Stimulated activated CD4-positive, alpha-beta T cell treated with anti-CD3 and anti-CD28 coated beads, Interleukin-12 subunit alpha, Interleukin-12 subunit beta, amount 100 ng/mL, for 4 hours (primary cell): ENCODE results near the gene SSBP2.

Source experiments
- DNase-seq: peaks from one replicate; pipeline ENCODE4 v3.0.0-alpha.2; 2020

The SSBP2 gene

GRCh38 chr5:81751009-81751835, at the start of gene SSBP2:
Gene SSBP2, minus strand, starts transcription at chr5:81751097. Its CDS starts 55 bp downstream, at chr5:81751042.
- DNase-seq = peak; percentile 98

DNA sequence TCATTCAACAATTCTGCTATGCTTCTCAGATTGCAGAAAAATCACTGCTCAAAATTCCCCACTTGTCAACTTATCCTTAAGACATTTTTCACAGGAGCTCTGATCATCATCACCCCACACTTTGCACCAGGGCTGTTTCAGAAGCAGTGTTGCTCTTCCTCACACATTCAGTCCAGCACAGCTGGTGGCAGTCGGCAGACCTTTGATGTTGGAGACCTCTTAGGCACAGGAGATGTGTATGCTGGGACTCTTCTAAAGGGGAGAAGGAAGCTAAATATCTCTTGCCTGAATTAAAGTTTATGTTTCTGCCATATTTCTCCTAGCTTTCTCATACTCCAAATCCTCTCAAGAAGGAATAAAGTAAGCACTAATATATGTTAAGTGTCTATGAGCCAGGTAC, 44.8 kb upstream of the SSBP2 start:
- no peak for DNase-seq

GRCh38 chr5:81794226-81794625, 43.3 kb upstream of the SSBP2 start:
- DNase-seq = no peak

DNA sequence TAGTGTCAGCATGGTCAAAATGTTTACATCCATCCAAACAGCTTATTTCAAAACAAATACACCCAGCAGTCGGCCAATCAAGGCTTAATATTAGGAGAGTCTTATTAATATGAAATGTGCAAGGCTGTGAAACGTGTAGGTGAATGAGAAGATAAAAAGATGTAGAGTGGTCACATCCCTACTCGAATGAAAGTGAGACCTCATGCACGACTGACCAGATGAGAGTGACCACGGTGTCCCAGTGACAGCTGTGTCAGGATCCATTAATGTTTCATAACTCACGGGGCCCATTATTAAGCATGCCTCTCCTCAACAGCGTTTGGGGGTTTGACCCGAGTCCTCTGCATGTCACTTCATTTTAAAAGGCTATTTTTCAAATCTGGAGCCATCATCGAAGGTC, 39.4 kb upstream of the SSBP2 start:
- no peak for DNase-seq

GRCh38 chr5:81789033-81789432, 38.1 kb upstream of the SSBP2 start:
- DNase-seq = no peak

- DNase-seq = no peak
Measured at GRCh38 chr5:81788329-81788728, 37.4 kb upstream of the SSBP2 start.

DNA sequence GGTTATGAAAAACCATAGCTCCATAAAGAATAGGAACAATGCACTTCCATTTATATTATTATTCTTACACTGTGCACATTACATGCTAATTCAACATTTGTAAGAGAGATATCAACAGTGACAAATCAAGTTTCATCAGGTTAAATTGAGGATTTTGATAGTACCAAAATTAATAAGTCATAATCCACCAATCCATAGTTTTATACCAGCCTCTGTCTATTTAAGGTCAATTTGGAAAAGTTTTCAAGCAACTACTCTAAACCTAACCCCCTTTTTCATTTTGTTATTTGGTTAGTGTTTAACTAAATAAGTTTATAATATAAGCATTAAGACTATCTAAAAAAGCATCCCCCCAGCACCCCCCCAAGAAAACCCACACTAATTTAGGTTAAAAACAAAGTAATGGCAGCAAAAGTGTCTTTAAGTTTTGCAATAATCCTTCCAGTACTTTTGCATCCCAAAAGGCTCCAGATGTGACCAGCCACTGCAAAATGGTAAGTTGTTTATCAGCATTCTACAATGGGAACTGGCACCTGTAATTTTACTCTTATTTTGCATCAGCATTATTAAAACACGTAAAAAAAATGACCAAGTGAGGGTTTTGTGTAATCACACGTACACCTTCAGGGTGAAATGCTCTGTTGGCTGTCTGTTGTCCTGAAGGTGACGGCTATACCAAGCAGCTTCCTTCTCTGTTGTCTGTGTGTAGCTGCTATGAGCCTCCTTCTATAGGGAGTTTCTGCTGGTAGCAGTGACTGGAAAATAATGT, 36.8 kb upstream of the SSBP2 start:
- DNase-seq = no peak

DNA sequence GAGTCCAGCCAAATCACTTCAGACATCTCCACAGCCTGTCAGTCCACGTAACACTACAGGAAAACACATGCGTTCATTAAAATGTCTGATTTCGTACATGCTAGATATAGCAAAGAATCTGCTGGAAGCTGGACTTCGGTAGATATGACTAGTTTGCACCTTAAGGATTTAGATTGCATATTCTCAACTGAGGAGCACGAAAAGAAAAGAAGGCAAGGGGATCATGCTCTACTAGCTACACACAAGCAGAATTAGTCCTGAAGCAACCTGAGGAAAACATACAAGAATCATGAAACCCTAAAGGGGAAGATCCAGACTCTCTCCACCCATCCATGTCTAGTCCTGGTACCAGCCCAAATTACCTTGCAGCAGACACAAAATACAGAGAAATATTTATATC, 36.1 kb upstream of the SSBP2 start:
- no peak for DNase-seq

GRCh38 chr5:81786496-81786895, 35.6 kb upstream of the SSBP2 start:
- no peak for DNase-seq

GRCh38 chr5:81785322-81785721, 34.4 kb upstream of the SSBP2 start:
- DNase-seq = no peak

GRCh38 chr5:81783401-81783800, 32.5 kb upstream of the SSBP2 start:
- DNase-seq = no peak

- no peak for DNase-seq
Measured at GRCh38 chr5:81782811-81783210, 31.9 kb upstream of the SSBP2 start.

GRCh38 chr5:81779916-81780266, 29.0 kb upstream of the SSBP2 start:
- DNase-seq = no peak

GRCh38 chr5:81779125-81779915, 28.4 kb upstream of the SSBP2 start:
- DNase-seq = peak; percentile 6

- no peak for DNase-seq
Measured at GRCh38 chr5:81778642-81779041, 27.7 kb upstream of the SSBP2 start.

DNA sequence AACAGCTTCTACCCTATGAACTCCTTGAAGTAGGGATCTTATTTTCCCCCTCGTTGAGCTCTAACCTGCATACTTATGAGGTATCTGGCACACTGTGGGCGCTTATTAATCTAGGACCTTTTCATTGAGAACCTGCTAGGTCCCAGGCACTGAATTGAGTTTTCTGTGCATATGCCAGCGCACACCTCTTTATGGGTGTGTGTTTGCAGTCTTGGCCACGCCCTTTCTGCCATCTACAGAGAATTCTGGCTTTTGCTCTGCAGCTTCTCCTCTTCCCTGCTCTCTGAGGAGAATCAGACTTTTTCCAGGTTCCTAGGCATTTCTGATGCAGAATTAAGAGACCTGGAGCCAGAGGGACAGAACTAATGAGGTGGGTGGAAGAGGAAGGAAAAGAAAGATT, 25.4 kb upstream of the SSBP2 start:
- DNase-seq = no peak

DNA sequence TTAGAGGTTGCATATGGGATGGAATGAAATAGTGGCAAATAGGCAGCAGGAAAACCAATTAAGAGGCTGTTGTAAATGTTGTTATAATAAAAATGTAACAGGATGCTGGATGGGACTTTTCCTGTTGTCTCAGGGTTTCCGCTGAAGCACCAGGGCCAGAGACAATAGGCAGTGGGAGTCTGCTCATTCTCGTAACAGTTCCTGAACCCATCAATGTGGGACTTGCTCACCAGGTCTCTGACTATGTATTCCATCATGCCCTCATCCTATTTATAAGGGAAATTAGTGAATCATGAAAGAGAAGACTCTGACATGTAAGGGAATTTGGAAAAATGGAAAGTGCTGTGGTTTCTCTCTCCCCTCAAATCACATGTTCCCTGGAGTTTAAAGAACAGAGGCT, 23.5 kb upstream of the SSBP2 start:
- DNase-seq = no peak

GRCh38 chr5:81773574-81773973, 22.7 kb upstream of the SSBP2 start:
- no peak for DNase-seq

DNA sequence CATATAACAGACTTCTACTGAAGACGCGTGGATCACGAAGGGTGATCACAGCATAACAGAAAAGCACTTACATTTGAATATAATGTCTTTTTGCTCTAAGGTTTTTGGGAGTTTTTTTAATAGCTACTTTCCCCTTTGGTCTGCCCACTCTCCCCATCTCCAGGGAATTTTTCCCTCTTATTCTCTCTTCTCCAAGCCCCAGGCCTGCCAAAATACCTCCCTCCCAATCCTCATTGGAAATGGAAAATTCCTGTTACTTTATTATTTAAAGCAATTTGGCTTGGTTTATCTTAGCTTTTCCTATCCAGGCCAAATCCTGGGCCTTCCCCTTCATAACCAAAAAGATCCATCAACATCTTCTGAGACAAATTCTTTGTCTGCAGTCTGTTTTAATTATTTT, 22.3 kb upstream of the SSBP2 start:
- no peak for DNase-seq

GRCh38 chr5:81772488-81772887, 21.6 kb upstream of the SSBP2 start:
- DNase-seq = no peak

DNA sequence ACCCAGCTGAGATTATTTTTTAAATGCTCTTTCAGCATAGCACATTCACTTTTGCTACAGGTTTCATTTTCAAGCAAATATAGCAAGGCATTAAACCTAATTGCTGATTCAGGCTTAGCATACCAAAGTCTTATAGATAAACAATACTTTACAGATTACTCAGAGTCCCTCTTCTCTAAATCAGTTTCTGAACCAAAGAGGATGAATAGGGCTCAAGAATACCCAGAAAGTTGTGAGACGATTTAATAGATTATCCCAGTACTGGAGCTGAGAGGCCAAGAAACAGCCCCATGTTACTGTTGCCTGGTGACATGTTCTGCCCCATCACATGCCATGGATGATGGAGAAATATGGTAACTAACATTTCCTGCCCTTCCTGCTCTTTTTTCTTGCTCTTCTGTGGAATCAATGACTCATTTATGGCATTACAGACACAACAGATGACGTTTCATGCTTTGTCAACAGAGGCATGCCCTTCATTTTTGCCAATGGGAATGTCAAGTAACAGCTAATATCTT, 18.1 kb upstream of the SSBP2 start:
- DNase-seq = no peak

GRCh38 chr5:81767938-81768337, 17.0 kb upstream of the SSBP2 start:
- DNase-seq = no peak

DNA sequence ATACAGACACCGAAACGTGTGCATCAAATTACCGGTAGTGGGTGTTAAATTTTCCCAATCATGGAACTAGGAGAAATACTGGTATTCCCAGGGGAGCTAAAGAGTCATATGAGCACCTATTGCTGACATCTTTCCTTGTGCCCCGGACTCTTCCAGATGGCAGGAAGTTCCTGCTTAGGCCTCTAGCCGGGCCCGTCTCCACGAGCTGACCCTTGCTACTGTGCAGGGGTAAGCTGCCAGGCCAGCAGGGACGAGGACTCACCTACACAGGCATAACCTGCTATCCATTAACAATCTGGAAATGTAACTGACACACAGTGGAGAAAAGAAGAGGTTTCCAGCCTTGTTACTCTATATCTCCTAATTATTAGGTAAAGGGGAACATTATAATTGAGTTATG, 16.2 kb upstream of the SSBP2 start:
- DNase-seq = no peak
